ENCODE data around the gene PTPN2.

GRCh38 chr18:12769644-12770440, 114.2 kb downstream of the PTPN2 start:
- TF ChIP-seq RARB (CRISPR knock-in tag; IDR thresholded peaks at IDR 0.05) = no peak
- no peak for TF ChIP-seq TSHZ2 (CRISPR knock-in tag; IDR thresholded peaks at IDR 0.05)
- TF ChIP-seq PATZ1 (CRISPR knock-in tag; IDR thresholded peaks at IDR 0.05; ENCODE audit: borderline replicate concordance) = no peak
- no peak for TF ChIP-seq ARNTL (CRISPR knock-in tag; IDR thresholded peaks at IDR 0.05; ENCODE audit: borderline replicate concordance, low read depth)
- no peak for TF ChIP-seq BACH2 (CRISPR knock-in tag; IDR thresholded peaks at IDR 0.05; ENCODE audit: borderline replicate concordance)
- no peak for TF ChIP-seq ZC3H10 (CRISPR knock-in tag; IDR thresholded peaks at IDR 0.05)
- no peak for TF ChIP-seq SNAI2 (CRISPR knock-in tag; IDR thresholded peaks at IDR 0.05)
- TF ChIP-seq GLIS3 (CRISPR knock-in tag; IDR thresholded peaks at IDR 0.05) = no peak
